Liver (tissue), 3 donors: ENCODE results near the gene TTC32.
"Not testable (repeated sequence)": the region's sequence is repeated elsewhere in the genome, so short reads cannot be mapped to it uniquely, and the experiment has no call there.

Source experiments
- ATF3 ChIP-seq: IDR thresholded peaks from 2 replicates; pipeline ENCODE4 v1.6.1; 2016; ENCODE audit warnings: antibody characterized with exemption
- EGR1 ChIP-seq, 2 donors: IDR thresholded peaks; 2 replicates each; pipeline ENCODE4 v1.6.1; 2016 to 2018; ENCODE audit warnings: antibody characterized with exemption in 2 of 2, low read depth in 2 of 2
- FOXA2 ChIP-seq: IDR thresholded peaks from 2 replicates; pipeline ENCODE4 v1.6.1; 2016; ENCODE audit warnings: antibody characterized with exemption
- GABPA ChIP-seq, 2 donors: IDR thresholded peaks in 1 of 2; conservative IDR thresholded peaks in 1 of 2; 2 replicates each; pipeline ENCODE4 v1.6.1; 2016; ENCODE audit warnings: antibody characterized with exemption in 2 of 2, mild to moderate bottlenecking in 1 of 2, moderate library complexity in 1 of 2
- HNF4A ChIP-seq, 2 donors: conservative IDR thresholded peaks; 2 replicates each; pipeline ENCODE4 v1.6.1; 2016; ENCODE audit warnings: antibody characterized with exemption in 2 of 2, mild to moderate bottlenecking in 2 of 2
- JUND ChIP-seq, 2 donors: IDR thresholded peaks; 2 replicates each; pipeline ENCODE4 v1.6.1; 2016; ENCODE audit warnings: antibody characterized with exemption in 2 of 2
- MAX ChIP-seq: IDR thresholded peaks from 2 replicates; pipeline ENCODE4 v1.6.1; 2016; ENCODE audit warnings: antibody characterized with exemption
- NR2F2 ChIP-seq: IDR thresholded peaks from 2 replicates; pipeline ENCODE4 v1.6.1; 2016; ENCODE audit warnings: antibody characterized with exemption
- RAD21 ChIP-seq, 2 donors: IDR thresholded peaks; 2 replicates each; pipeline ENCODE4 v1.6.1; 2016; ENCODE audit warnings: antibody characterized with exemption in 2 of 2, mild to moderate bottlenecking in 2 of 2
- SP1 ChIP-seq: IDR thresholded peaks from 2 replicates; pipeline ENCODE4 v1.6.1; 2018; ENCODE audit warnings: antibody characterized with exemption, mild to moderate bottlenecking
- TAF1 ChIP-seq: conservative IDR thresholded peaks from 2 replicates; pipeline ENCODE4 v1.6.1; 2016; ENCODE audit warnings: antibody characterized with exemption, mild to moderate bottlenecking
- YY1 ChIP-seq: IDR thresholded peaks from 2 replicates; pipeline ENCODE4 v1.6.1; 2016; ENCODE audit warnings: antibody characterized with exemption, mild to moderate bottlenecking
- TF ChIP-seq, protein P1 (sequence below): fragments of 150-350 bp; IDR thresholded peaks from 2 replicates; pipeline ENCODE4 v1.5.1; 2017; ENCODE audit warnings: improper control_type of control experiment, low read depth, low read length; ENCODE audit not compliant: missing input control
- TF ChIP-seq, protein P2 (sequence below): IDR thresholded peaks from 2 replicates; pipeline ENCODE4 v1.6.1; 2016; ENCODE audit warnings: antibody characterized with exemption, mild to moderate bottlenecking
- donor health status: healthy.
- donor health status: healthy.

DNA sequence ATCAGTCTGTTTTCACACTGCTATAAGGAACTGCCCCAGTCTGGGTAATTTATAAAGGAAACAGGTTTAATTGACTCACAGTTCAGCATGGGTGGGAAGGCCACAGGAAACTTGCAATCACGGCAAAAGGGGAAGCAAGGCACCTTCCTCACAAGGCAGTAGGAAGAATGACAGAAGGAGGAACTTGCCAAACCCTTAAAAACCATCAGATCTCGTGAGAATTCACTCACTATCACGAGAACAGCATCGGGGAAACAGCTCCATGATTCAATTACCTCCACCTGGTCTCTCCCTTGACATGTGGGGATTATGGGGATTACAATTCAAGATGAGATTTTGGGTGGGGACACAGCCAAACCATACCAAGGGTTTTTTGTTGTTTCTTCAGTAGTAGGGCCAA, 9.8 kb downstream of the TTC32 start:
- TF ChIP-seq, protein P1, sequence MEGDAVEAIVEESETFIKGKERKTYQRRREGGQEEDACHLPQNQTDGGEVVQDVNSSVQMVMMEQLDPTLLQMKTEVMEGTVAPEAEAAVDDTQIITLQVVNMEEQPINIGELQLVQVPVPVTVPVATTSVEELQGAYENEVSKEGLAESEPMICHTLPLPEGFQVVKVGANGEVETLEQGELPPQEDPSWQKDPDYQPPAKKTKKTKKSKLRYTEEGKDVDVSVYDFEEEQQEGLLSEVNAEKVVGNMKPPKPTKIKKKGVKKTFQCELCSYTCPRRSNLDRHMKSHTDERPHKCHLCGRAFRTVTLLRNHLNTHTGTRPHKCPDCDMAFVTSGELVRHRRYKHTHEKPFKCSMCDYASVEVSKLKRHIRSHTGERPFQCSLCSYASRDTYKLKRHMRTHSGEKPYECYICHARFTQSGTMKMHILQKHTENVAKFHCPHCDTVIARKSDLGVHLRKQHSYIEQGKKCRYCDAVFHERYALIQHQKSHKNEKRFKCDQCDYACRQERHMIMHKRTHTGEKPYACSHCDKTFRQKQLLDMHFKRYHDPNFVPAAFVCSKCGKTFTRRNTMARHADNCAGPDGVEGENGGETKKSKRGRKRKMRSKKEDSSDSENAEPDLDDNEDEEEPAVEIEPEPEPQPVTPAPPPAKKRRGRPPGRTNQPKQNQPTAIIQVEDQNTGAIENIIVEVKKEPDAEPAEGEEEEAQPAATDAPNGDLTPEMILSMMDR, result not testable (repeated sequence)
- TF ChIP-seq, protein P2, sequence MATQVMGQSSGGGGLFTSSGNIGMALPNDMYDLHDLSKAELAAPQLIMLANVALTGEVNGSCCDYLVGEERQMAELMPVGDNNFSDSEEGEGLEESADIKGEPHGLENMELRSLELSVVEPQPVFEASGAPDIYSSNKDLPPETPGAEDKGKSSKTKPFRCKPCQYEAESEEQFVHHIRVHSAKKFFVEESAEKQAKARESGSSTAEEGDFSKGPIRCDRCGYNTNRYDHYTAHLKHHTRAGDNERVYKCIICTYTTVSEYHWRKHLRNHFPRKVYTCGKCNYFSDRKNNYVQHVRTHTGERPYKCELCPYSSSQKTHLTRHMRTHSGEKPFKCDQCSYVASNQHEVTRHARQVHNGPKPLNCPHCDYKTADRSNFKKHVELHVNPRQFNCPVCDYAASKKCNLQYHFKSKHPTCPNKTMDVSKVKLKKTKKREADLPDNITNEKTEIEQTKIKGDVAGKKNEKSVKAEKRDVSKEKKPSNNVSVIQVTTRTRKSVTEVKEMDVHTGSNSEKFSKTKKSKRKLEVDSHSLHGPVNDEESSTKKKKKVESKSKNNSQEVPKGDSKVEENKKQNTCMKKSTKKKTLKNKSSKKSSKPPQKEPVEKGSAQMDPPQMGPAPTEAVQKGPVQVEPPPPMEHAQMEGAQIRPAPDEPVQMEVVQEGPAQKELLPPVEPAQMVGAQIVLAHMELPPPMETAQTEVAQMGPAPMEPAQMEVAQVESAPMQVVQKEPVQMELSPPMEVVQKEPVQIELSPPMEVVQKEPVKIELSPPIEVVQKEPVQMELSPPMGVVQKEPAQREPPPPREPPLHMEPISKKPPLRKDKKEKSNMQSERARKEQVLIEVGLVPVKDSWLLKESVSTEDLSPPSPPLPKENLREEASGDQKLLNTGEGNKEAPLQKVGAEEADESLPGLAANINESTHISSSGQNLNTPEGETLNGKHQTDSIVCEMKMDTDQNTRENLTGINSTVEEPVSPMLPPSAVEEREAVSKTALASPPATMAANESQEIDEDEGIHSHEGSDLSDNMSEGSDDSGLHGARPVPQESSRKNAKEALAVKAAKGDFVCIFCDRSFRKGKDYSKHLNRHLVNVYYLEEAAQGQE, result not testable (repeated sequence)
- TF ChIP-seq ATF3; MAX; TAF1; EGR1 (IDR thresholded peaks at IDR 0.05; ENCODE audit: low read depth in 2 of 2); RAD21 (IDR thresholded peaks at IDR 0.05); GABPA (IDR thresholded peaks at IDR 0.05 in 1 of 2, conservative IDR thresholded peaks at IDR 0.05 in 1 of 2); YY1; SP1; HNF4A (conservative IDR thresholded peaks at IDR 0.05); JUND (IDR thresholded peaks at IDR 0.05); NR2F2; FOXA2: not testable (repeated sequence)
